GM19324 (cell line): ENCODE results near the gene TDRD15.
"Not testable (repeated sequence)": the region's sequence is repeated elsewhere in the genome, so short reads cannot be mapped to it uniquely, and the experiment has no call there.

Source experiments
- ATAC-seq: cut with Tn5 transposase; IDR thresholded peaks from one replicate; pipeline ENCODE4 v1.9.1; 2021; ENCODE audit warnings: mild to moderate bottlenecking, moderate library complexity; ENCODE audit not compliant: unreplicated experiment, low FRiP score

TDRD15 gene

DNA sequence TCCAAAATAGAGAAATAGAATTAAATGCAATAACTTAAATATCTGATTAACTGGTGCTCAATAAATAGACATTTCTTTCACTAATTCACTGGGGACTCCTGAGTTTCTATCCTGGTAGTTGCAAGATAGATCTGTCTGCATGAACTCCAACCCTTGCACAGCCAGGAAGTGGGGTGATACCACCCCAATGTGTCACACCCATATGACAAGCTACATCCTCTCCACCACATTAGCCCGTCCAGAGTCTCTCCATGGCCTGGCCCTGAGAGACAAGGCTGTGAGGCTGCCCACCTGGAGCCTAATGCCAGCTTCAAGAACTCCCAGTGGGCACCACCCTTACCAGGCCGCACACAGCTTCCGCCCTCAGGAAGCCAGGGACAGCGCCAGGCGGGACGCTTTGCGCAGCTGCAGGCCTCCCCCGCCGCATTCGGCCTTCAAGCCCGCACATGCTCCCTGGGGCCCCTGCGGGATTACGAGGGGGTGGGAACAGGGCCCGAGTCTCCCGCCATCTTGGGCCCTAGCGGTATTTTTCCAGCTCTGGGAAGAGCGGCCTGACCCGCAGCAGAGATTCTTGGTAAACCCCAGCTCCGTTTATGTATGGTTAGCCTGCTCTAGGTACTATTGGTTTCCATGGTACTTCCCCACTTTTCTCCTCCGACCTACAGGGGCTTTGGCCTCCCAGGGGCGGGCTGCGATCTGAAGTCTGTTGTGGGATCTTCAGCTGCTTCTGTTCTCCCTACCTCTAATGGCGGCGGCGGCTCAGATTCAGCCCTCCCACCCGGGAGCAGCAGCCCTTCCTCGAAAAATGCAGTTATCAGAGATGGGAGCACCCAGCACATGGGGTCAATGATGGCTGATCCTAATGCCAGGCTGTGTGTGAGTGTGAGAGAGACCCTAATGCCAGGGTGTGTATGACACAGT is at the start of gene TDRD15:
TSS of gene TDRD15 (plus strand) at position 496 of the 921 bp plus-strand sequence. CDS start 13,500 bp downstream, outside the sequence.
- no peak for ATAC-seq

DNA sequence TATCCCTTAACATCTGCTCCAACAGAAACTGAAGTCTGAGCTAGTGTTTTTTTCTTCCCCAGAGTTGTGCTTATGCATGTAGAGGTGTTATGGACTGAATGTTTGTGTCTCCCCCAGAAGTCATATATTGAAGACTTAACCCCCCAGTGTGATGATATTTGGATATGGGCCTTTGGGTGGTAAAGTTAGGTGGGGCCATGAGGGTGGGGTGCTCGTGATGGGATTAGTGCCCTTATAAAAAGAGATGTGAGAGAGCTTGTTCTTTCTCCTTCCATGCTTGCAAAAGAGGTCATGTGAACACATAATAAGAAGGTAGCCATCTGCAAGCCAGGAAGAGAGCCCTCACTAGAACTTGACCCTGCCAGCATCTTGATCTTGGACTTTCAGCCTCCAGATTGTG is 45.5 kb upstream of the TDRD15 start:
- ATAC-seq: no peak

DNA sequence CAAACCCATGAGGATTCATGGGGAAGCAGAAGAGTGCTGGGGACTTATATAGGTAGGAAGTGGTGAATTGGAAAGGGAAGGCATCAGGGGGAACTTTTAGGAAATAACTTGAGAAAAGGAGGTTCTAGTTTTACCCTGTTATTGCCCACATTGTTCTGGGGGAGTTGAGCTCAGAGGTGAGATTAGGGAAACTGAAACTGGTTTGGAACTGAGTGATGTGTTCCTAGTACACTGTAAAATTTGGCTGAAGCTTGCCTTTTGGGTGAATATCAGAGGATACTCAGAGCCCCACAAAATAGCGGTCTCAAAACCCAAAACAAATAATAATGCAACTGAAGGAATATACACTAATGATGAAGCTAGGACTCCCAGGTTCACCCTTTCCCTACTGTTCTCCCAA is 40.3 kb upstream of the TDRD15 start:
- no peak for ATAC-seq

DNA sequence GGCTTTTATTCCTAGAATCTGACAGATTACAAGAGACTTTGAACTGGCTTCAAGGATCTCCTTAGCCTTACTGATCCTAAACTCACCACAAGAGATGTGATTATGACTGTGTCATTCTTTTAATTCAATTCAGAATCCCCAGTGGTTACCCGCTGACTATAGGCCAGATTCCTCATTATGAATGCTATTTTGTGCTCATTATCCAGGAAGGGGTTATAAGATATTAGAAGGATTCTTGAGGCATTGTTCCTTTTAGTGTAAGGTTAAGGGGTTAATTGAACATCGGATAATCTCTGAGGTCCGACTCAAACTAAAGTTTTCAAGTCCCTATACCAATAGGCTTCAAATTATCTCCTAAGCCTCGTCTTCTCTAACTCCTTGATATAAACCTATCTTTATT is 39.4 kb upstream of the TDRD15 start:
- no peak for ATAC-seq

DNA sequence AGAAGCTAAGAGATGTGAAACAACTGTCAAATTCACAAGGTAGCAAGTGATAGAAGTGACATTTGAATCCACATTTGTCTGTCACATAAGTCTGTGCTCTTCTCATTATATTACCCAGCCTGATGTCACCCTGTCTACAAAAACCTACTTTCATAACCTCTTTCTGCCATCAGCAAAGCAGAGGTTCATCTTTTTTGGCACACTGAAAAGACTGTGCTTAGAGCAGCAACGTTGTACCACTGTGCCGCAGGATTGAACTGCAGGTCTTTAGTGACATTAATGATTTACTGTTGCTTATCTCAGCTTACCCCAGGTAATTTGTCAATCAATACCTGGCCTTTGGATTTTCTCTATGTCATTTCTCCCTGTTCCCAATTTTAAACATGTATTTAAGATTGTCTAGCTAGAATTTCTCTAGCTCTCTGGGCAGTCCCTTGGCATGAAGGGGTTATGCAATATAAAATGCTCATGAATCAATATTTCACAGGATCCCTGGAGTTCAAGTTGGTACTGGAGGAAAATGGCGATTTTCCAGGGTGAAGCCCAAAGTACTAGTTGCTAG is 31.4 kb upstream of the TDRD15 start:
- no peak for ATAC-seq

DNA sequence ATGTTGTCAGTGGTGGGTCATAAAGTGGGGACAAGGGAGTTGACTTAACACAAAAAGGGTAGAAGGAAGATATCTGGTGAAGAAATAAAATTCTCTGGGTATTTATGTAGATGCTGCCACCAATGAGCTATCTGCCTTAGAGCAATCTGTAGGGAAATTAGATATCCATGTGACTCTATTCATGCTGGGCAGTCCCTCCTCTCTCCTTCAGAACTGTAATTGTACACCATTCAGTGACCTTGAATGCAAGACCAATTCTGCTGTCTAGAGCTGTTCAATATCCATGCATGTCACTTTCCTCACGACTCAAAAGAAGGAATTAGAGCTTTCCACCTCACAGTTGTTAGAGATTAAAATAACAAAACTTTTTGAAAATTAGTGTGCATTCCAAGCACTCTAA is 28.6 kb upstream of the TDRD15 start:
- ATAC-seq: no peak

DNA sequence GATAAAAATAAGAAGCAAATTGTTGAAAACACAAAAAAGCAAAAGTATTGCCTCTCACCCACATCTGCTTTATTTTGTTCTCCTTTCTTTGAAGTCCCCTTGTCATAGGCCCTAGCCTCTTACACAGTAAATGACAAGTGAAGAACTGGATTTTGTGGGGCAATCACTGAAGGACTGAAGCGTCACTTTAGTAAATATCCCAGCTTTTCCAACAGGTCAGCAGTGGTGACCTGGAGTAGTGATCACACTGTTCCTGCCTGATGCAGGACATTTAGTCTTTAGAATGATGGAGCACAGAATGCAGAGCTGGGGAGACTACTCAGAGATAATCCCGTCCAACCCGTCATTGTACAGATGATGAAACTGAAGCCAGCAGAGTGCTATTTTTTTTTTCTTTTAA is 28.1 kb upstream of the TDRD15 start:
- no peak for ATAC-seq

DNA sequence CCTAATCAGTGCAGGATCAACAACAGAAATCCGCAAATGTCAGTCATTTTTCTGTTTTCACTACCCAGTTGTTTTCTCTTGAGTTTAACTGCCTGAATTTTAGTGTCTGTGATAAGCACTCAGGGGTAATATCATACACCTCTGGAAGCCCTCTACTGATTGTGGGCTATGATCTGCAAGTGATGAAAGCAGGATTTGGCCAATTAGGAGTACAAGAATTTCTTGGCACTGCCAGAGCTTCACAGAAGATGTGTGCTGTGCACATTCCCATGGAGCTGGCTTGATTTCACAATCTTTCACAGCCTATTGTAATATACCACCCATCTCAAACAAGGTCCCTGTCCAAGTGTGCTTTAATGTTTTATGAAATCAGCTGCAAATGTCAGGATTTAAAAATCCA is 27.3 kb upstream of the TDRD15 start:
- no peak for ATAC-seq

DNA sequence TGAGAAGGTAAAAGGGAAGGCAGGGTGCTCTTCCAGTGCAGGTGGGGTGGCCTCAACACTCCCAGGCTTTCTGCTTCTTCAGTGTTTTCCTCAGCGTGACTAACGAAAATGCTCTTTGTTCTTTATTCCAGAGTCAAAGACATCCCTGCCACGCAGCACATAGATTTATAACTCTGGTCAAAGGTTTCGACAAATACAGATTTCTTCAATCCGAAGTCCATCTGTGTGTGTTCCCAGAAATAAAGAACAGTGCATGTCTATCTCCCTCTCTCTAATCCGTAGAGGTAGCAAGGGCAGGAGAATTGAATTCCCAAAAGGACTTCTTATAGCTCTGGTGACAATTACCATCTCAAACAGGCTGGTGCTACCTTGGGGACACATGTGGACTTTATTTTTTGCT is 26.4 kb upstream of the TDRD15 start:
- no peak for ATAC-seq

DNA sequence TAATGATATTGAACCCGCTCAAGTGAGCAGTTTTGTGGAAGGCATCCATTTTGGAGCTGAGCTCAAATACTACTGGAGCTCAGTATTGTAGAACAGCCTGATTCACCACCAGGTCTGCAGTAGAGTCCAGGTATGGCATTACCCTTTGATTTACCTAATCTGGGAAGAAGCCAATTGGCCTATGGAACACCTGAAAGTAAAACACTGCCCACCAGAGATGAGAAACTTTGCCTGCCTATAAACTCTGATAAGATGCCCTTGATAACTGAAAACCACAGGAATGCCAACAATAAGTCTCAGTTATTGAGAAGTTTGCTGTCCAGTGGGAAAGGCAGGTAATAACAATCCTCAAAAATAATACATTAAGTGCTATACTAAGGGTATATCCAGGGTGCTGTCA is 25.5 kb upstream of the TDRD15 start:
- ATAC-seq: no peak

DNA sequence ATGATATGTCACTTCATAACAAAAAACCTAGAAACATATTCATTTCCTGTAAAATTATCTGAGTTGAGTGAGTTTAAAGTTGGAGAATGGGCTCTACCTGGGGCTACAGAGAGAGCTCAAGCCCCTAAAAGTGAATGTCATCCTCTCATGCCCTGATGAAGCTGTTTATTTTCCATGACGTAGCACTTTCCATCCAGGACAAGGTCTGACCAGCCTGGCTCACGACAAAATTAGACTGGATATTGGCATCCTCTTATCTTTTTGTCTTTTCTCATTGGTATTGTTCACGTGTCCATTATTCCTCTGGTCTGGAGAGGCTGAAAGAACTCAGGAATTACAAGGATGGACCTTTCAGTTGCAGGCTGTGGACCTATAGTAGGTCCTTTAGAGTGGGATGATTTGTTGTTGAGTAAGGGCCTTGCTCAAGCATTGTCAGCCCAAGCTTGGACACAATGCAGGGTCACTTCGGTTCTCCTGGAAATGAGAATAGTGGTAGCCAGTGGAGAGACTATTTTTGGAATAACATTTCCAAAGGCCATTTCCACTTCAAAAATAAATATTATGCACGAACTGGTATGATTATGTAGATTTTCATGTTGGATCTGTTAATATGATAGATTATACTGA is 24.4 kb upstream of the TDRD15 start:
- no peak for ATAC-seq

DNA sequence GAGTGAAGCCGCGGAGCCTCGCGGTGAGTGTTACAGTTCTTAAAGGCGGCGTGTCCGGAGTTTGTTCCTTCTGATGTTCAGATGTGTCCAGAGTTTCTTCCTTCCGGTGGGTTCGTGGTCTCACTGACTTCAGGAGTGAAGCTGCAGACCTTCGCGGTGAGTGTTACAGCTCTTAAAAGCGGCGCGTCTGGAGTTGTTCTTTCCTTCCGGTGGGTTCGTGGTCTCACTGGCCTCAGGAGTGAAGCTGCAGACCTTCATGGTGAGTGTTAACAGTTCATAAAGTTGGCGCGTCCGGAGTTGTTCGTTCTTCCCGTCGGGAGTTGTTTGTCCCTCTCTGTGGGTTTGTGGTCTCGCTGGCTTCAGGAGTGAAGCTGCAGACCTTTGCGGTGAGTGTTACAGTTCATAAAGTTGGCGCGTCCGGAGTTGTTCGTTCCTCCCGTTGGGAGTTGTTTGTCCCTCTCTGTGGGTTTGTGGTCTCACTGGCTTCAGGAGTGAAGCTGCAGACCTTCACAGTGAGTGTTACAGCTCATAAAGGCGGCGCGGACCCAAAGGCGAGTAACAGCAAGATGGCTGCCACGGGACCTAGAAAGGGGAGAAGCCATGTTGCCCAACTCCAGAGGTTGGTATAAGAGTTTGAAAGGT is 22.1 kb upstream of the TDRD15 start:
- not testable (repeated sequence) for ATAC-seq

DNA sequence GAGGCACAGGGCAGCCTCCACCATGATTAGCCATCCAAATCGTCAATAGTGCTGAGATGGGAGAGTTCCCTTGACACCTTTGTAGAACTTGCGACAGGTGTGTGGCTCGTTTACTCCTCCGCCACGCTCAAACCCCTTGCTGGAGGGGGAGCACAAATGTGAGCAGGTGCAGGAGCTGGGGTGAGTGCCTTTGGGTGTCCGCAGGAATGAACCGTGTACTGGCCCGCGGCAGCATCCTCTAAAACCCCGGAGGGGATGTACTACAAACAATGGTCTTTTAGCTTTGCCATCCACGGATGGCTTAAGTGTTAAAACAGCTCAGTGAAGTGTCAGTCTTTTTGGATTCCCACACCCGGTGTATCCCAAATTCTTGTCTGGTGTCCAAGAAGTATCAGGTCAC is 21.4 kb upstream of the TDRD15 start:
- ATAC-seq: no peak

DNA sequence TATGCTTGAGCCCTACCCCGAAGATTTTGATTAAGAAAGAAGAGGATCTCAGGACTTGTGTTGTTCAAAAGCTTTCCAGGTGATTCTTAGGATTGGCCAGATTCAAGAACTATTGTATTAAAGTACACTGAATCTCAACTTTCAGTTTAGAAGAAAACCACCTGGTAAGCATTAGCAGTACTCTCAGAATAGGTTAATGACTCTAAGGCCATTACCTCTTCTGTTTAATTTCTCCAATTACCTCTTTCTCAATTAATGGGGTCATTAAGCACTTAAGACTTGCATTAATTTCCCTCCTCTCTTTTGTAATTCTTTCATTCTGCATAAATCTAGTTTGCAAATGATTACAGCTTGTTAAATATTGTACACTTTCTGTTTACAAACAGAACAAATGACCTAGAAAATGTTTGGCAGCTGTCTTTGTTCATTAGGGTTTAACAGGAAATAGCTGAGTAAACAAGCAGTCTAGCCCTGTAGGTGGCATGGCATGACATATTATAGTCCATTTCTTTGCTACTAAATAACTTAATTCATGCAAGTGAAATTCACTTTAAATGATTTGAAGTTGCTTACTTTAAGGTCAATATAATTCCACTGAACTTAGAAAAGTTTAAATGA is 20.4 kb upstream of the TDRD15 start:
- no peak for ATAC-seq

DNA sequence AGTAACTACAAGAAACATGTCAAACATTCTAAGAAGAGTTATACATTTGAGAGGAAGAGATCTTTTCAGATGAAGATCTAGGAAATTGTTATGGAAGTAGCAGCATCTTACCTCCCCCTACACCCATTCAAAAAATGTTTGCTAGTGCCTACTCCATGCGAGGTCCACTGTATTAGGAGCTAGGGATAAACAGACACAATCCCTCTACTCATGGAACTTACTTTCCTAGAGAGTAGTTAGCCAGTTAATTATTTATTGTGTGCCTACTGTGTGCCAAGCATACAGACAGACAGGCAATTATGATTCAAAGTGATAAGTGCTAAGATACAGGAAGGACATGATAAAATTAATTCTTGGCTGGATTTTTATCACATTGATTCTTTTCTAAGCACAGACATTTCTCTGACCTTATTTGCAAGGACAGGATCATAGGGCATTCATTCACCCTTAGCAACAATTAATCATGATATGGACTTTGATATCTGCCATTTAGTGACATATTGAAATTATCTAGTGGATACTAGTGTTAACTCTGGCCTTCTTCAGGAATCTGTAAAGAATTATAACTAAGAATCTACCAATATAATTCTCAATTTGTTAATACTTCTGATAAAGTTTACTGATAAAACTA is 19.6 kb upstream of the TDRD15 start:
- ATAC-seq: no peak

DNA sequence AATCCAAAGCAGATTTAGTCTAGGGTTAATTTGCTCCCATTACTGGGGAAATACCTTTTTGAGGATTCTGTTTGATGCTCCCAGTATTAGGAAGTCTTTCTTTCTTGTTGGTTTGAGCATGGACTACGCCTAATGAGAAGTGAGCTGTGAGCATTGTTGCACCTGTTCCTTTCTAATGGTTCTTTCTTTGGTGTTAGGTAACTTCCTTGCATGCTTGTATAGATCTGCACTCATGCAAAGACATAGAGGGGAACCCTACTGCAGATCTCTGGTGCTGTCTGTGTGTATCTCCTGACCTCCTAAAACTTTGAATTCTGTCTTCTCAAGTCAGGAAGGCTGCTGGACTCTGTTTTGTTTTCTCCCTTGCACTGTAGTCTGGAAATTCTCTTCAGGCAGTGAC is 12.8 kb upstream of the TDRD15 start:
- ATAC-seq: no peak

DNA sequence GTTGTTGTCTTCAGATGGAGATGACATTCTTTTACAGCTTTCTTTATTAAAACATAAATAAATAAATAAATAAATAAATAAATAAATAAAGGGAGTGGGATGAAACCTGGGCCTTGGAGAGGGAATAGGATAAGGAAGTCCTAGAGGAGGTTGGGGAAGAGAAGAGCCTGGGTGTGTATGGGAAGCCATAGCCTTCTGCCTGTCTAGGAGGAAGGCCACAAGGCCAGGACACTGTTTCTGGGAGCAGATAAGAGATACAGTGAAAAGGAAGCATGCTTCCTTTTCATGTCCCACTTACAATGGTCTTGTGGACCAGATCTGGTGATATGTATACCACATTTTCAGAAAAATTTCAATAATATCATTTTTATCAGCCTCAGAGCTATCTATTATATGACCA is 6.1 kb upstream of the TDRD15 start:
- no peak for ATAC-seq

DNA sequence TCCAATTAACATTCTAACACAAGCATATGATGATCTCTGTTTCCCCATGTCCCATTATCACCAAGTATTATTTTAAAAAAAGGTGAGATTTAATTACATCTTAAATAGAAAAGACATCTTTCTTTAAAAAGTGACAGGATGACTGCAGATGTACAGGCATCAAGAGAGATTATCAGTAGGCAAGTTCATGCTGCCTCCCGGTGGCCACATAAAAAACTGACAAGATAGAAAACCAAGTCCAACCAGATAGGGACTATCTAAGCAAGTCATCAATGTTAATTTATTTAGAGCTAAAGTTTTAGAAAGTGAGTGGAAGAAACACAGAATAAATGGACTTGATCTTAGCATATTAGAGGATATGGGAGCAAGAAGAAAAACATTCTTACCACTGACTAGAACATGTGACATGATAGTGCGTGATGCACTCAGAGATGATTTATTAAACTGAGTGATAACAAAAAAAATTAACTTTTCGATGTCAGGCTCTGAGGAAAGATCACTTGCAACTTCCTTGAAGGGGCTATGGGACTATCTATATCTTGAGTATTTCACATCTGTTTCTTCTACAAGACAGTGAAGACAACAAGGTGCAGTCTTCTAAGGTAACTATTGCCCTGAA is 5.4 kb upstream of the TDRD15 start:
- ATAC-seq: no peak

DNA sequence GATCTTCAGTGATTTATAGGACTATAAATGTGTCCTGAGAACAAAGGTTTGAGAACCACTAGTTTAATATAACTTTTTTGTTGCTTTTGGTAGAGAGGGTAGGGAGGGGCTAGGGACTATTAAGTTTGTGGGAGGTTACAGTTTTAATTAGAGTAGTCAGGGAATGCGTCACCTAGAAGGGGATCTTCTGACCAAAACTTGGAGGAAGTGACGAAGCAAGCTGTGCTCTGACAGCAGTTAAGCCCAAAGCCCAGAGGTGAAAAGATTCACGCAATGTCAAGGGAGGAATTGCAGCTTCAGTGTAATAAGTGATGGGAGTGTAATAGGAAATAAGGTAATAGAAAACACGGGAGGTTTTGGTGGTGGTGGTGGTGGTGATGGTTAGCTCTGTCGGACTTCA is 8.1 kb downstream of the TDRD15 start:
- no peak for ATAC-seq

DNA sequence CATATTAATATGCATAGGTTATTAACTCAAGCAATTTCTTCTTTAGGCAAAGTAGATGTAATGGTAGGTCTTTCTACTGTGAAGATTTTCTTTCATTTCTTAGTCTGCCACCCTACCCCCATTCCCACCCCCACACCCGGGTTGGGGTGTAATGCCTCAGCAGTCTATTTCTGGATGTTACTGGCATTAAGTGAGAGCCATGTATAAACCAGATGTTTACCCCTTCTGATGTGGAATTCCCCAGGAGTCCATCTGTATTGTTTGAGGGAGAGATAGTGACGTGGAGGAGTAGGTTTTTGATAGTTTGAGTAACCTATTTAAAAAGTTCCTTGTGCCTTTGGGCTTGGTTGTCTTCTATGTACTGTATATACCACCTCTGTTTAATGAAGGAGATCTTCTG is 11.8 kb downstream of the TDRD15 start:
- ATAC-seq: no peak
